Stomach (tissue), 9 donors: ENCODE measurements around the gene RPS18. TPM values are rescaled to one million over a fixed set of nuclear protein-coding genes. Genes with fewer than 3 reads are reported as not detected.
"Not testable (repeated sequence)": the region's sequence is repeated elsewhere in the genome, so short reads cannot be mapped to it uniquely, and the experiment has no call there.

Experiments used
- DNase-seq, 2 donors: peaks; one replicate each; pipeline versions ENCODE4 v3.0.0 to v3.0.0-alpha.2; 2013 to 2019
- H3K27ac ChIP-seq, 5 donors: fragments of 200-600 bp in 4 of 5; sonication (generic) in 4 of 5; one replicate each; pipeline ENCODE4 v1.5.1; 2013 to 2019; ENCODE audit warnings: mild to moderate bottlenecking in 1 of 5, moderate library complexity in 1 of 5
- H3K27me3 ChIP-seq, 3 donors: fragments of 200-600 bp; sonication (generic); one replicate each; pipeline ENCODE4 v1.5.1; 2017 to 2019; ENCODE audit warnings: mixed run types in 1 of 3
- H3K36me3 ChIP-seq, 4 donors: fragments of 200-600 bp; sonication (generic); 1 replicate in 3 of 4; 2 replicates in 1 of 4; pipeline ENCODE4 v1.5.1; 2016 to 2019
- H3K4me1 ChIP-seq, 4 donors: fragments of 200-600 bp; sonication (generic); one replicate each; pipeline ENCODE4 v1.5.1; 2016 to 2019
- H3K4me3 ChIP-seq, 4 donors: fragments of 200-600 bp; sonication (generic) in 3 of 4; one replicate each; pipeline ENCODE4 v1.5.1; 2016 to 2019; ENCODE audit warnings: mild to moderate bottlenecking in 1 of 4
- H3K9me3 ChIP-seq, 4 donors: fragments of 200-600 bp; sonication (generic); one replicate each; pipeline ENCODE4 v1.5.1; 2016 to 2019
- EP300 ChIP-seq: sonication (generic); formaldehyde crosslinking; IDR thresholded peaks from one replicate; pipeline ENCODE4 v1.6.1; 2017; ENCODE audit warnings: antibody characterized with exemption
- POLR2A ChIP-seq, 4 donors: fragments of 450-650 bp; IDR thresholded peaks; one replicate each; pipeline ENCODE4 v1.6.1; 2016; ENCODE audit warnings: antibody characterized with exemption in 4 of 4, control low read depth in 2 of 4, mild to moderate bottlenecking in 1 of 4, moderate library complexity in 1 of 4
- POLR2AphosphoS5 ChIP-seq, 3 donors: sonication (generic); formaldehyde crosslinking; IDR thresholded peaks; one replicate each; pipeline ENCODE4 v1.6.1; 2016; ENCODE audit warnings: antibody characterized with exemption in 3 of 3
- WGBS, 5 donors: extraction: QIAGEN DNeasy Blood & Tissue Kit in 3 of 5; methylation state at CpG; one replicate each; pipeline versions ENCODE4 v1.1.5 to v1.1.7; 2013 to 2018; 5-methylcytosine and 5-hydroxymethylcytosine counted together
- intact Hi-C: fragments of 100-400 bp; cut with DNase I; formaldehyde crosslinking; loops from one replicate; pipeline ENCODE4 v1.15.1; 2023; ENCODE audit warnings: low total_unique reads
- polyA plus RNA-seq, 3 donors: library from polyadenylated mRNA; stranded (reverse); fragments of 200-250 nt; gene quantifications; one replicate each; pipeline ENCODE4 v1.2.3, GENCODE V29; 2013
- total RNA-seq, 5 donors: library from RNA; depleted of rRNA; stranded (reverse); fragments of >200 nt; gene quantifications; one replicate each; pipeline versions ENCODE4 v1.1.0 to v1.2.3, GENCODE V29; 2014 to 2016
- TF ChIP-seq, protein P1 (sequence below), 7 experiments: fragments of 450-650 bp in 4 of 7; fragments of 200-600 bp in 3 of 7; sonication (generic) in 3 of 7; IDR thresholded peaks; one replicate each; pipeline ENCODE4 v1.5.1; 2016 to 2019; ENCODE audit warnings: antibody characterized with exemption in 7 of 7, control low read depth in 2 of 7, mild to moderate bottlenecking in 1 of 7
- donor health status: healthy with polysubstance abuse.
- donor health status: Bipolar disorder and iron deficiency.
- donor health status: healthy.

Gene RPS18
- total and polyA plus RNA-seq, 8 donors = 279 to 9,227 (median 2,699) TPM

DNA sequence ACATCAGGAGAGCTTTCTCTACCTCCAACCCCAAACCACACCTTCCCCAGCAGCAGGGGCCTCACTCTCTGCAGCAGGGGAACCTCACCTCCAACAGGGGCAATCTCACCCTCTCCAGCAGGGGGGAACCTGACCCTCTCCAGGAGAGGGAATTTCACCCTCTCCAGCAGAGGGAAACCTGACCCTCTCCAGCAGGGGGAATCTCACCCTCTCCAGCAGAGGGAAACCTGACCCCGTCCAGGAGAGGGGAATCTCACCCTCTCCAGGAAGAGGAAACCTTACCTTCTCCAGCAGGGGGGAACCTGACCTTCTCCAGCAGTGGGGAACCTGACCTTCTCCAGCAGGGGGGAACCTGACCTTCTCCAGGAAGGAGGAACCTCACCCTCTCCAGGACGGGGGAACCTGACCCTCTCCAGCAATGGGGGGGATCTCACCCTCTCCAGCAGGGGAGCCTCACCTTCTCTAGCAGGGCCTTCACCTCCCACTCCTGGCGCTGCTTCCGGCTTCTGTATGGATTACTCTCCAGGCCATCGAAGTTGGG, 8.2 kb downstream of the RPS18 start:
- peaks cover 32 to 54% (median 45%) of the 10 kb centered on the region in 4 donors for H3K4me1 ChIP-seq
- H3K27me3 ChIP-seq = no peaks in the 10 kb centered on the region
- TF ChIP-seq, protein P1, sequence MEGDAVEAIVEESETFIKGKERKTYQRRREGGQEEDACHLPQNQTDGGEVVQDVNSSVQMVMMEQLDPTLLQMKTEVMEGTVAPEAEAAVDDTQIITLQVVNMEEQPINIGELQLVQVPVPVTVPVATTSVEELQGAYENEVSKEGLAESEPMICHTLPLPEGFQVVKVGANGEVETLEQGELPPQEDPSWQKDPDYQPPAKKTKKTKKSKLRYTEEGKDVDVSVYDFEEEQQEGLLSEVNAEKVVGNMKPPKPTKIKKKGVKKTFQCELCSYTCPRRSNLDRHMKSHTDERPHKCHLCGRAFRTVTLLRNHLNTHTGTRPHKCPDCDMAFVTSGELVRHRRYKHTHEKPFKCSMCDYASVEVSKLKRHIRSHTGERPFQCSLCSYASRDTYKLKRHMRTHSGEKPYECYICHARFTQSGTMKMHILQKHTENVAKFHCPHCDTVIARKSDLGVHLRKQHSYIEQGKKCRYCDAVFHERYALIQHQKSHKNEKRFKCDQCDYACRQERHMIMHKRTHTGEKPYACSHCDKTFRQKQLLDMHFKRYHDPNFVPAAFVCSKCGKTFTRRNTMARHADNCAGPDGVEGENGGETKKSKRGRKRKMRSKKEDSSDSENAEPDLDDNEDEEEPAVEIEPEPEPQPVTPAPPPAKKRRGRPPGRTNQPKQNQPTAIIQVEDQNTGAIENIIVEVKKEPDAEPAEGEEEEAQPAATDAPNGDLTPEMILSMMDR (IDR thresholded peaks at IDR 0.05) = peak in 4 of 7 experiments; percentile 24 to 61 (median 40)
- TF ChIP-seq EP300 (no peak), POLR2A (IDR thresholded peaks at IDR 0.05) (no peak), POLR2AphosphoS5 (IDR thresholded peaks at IDR 0.05) (no peak)
- peaks cover 42 to 84% (median 83%) of the 10 kb centered on the region in 4 donors for H3K36me3 ChIP-seq
- intact Hi-C loops = no loop called here
- H3K4me3 ChIP-seq = no peak overlapping the region
- no peaks in the 10 kb centered on the region for H3K9me3 ChIP-seq
- WGBS, 5 donors = 44 to 55% (median 48%) methylated on average over 2 to 5 of the region's 5 CpGs
- peak overlapping the region in 3 of 5 donors; percentile 32 to 97 (median 44) for H3K27ac ChIP-seq
- peak in 1 of 2 donors; percentile 78 for DNase-seq

DNA sequence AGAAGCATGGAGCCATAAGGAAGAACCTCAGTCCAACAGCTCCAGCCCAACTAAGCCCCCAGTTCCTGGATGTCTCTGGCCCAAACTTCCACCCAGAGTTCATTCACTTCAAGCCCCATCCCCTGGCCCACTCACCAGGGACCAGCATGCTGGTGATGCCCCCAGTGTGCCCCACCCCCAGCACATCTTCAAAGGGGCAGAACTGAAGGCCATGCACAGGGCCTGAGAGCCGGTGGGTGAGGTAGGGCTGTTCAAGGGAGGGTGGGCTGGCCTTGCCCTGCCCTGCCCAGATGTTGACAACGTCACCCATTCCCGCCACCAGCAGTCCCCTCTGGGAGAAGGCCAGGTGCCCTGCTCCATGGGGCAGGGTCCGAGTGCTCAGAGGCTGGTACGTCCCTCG, 8.7 kb downstream of the RPS18 start:
- H3K9me3 ChIP-seq = no peaks in the 10 kb centered on the region
- intact Hi-C loops = no loop called here
- H3K27me3 ChIP-seq = no peaks in the 10 kb centered on the region
- peaks cover 27 to 49% (median 40%) of the 10 kb centered on the region in 4 donors for H3K4me1 ChIP-seq
- H3K36me3 ChIP-seq = peaks cover 37 to 84% (median 83%) of the 10 kb centered on the region in 4 donors
- DNase-seq = no peak
- TF ChIP-seq, protein P1 (IDR thresholded peaks at IDR 0.05) = no peak
- TF ChIP-seq EP300 (no peak), POLR2A (IDR thresholded peaks at IDR 0.05) (no peak), POLR2AphosphoS5 (IDR thresholded peaks at IDR 0.05) (no peak)
- H3K27ac ChIP-seq = peak overlapping the region in 3 of 5 donors; percentile 32 to 62 (median 44)
- no peak overlapping the region for H3K4me3 ChIP-seq
- 85 to 90% (median 87%) methylated on average over 5 to 6 of the region's 6 CpGs for WGBS, 5 donors

DNA sequence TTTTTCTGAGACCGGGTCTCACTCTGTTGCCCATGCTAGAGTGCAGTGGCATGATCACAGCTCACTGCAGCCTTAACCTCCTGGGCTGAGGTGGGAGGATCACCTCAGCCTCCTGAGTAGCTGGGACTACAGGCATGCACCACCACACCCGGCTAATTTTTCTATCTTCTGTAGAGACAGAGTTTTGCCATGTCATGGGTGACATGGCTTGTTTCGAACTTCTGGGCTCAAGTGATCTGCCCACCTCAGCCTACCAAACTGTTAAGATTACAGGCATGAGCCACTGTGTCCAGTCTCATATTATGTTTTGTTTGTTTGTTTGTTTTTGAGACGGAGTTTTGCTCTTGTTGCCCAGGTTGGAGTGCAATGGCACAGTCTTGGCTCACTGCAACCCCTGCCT, 13.3 kb downstream of the RPS18 start:
- WGBS, 5 donors = 87 to 96% (median 90%) methylated on average over 4 of the region's 4 CpGs
- H3K36me3 ChIP-seq = peaks cover 27 to 77% (median 75%) of the 10 kb centered on the region in 4 donors
- H3K4me1 ChIP-seq = peaks cover 14 to 27% (median 22%) of the 10 kb centered on the region in 4 donors
- DNase-seq, H3K4me3 ChIP-seq, H3K9me3 ChIP-seq, intact Hi-C loops, H3K27me3 ChIP-seq, H3K27ac ChIP-seq: not testable (repeated sequence)

DNA sequence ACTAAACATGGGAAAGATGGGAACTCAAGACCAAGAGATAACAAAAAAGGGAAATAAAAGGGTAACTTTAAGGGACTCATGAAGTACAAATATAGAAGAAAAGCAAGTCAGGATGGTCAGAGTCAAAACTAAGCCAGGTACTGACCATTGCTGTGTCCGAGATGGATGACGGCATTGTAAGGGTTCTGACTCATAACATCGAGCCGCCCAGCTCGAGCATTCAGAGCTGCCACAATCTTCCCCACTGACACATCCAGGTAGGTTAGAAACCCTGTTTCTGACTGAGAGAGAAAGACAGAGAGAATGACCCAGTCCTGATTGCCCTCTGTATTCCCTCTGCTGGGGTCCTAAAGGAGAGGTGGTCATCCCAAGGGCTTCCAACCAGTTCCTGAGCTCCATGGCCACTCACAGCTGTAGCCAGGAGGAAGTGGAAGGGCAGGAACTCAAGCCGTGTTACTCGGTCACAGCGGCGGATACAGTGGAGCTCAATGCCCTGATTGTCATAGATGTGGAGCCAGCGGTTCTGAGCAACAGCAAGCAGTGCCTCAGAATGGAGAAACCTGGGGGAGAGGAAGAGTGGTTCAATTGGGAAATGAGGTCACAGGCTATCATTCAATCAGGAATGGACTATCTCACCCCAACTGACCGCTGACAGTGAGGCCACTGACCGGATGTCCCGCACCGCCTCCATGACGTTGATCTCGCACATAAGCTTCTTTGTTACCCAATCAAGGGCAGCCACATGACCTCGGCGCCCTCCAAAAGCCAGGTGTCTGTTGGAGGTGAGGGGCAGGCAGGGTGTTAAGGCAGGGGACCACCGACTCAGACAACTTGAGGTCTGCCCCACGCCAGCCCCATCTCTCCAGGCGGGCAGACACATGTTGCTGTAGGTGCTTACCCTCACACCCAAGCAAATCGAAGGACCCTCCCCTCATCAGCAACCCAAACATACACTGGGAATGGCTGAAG, 15.4 kb downstream of the RPS18 start:
- H3K27ac ChIP-seq = no peak overlapping the region
- no peak for DNase-seq
- intact Hi-C loops = no loop called here
- H3K9me3 ChIP-seq = no peaks in the 10 kb centered on the region
- TF ChIP-seq, protein P1 (IDR thresholded peaks at IDR 0.05) = no peak
- TF ChIP-seq POLR2A (IDR thresholded peaks at IDR 0.05) = no peak
- TF ChIP-seq POLR2AphosphoS5 (IDR thresholded peaks at IDR 0.05) = no peak
- TF ChIP-seq EP300 = no peak
- H3K4me1 ChIP-seq = peaks cover 20 to 32% (median 30%) of the 10 kb centered on the region in 4 donors
- H3K27me3 ChIP-seq = no peaks in the 10 kb centered on the region
- WGBS, 5 donors = 90 to 94% (median 92%) methylated on average over 22 of the region's 22 CpGs
- H3K36me3 ChIP-seq = peaks cover 27 to 73% (median 70%) of the 10 kb centered on the region in 4 donors
- H3K4me3 ChIP-seq = no peak overlapping the region
